Adipocyte (in vitro differentiated cells): ENCODE data around the gene IRAK3.
"Not testable (repeated sequence)": the region's sequence is repeated elsewhere in the genome, so short reads cannot be mapped to it uniquely, and the experiment has no call there.

Source experiments
- DNase-seq: peaks from one replicate; pipeline ENCODE4 v3.0.0-alpha.2; 2015; ENCODE audit warnings: low read depth
- H3K27me3 ChIP-seq: replicated peaks from 2 replicates; pipeline ENCODE4 v1.7.0; 2013; ENCODE audit warnings: mild to moderate bottlenecking, low read length, moderate library complexity; ENCODE audit not compliant: control insufficient read depth, insufficient read depth
- H3K36me3 ChIP-seq: 2 replicates; pipeline ENCODE4 v1.7.0; 2013; ENCODE audit warnings: low read length, mild to moderate bottlenecking, moderate library complexity; ENCODE audit not compliant: control insufficient read depth, insufficient read depth, severe bottlenecking
- H3K4me1 ChIP-seq: 2 replicates; pipeline ENCODE4 v1.7.0; 2013; ENCODE audit warnings: mild to moderate bottlenecking, low read length, moderate library complexity; ENCODE audit not compliant: control insufficient read depth, insufficient read depth
- H3K4me3 ChIP-seq: 2 replicates; pipeline ENCODE4 v1.7.0; 2013; ENCODE audit warnings: mild to moderate bottlenecking, low read length, moderate library complexity
- H3K9ac ChIP-seq: 2 replicates; pipeline ENCODE4 v1.7.0; 2013; ENCODE audit warnings: mild to moderate bottlenecking, low read length, moderate library complexity
- H3K9me3 ChIP-seq: 2 replicates; pipeline ENCODE4 v1.7.0; 2013; ENCODE audit warnings: mild to moderate bottlenecking, low read length, moderate library complexity; ENCODE audit not compliant: control insufficient read depth

IRAK3 gene

GRCh38 chr12:66289485-66289884 is 100.5 kb downstream of the IRAK3 start:
- H3K9me3 ChIP-seq = no peaks in the 10 kb centered on the region
- no peaks in the 10 kb centered on the region for H3K4me1 ChIP-seq
- no peak overlapping the region for H3K4me3 ChIP-seq
- H3K27me3 ChIP-seq = peaks cover 14% of the 10 kb centered on the region
- no peak for DNase-seq
- no peak overlapping the region for H3K9ac ChIP-seq
- H3K36me3 ChIP-seq = no peaks in the 10 kb centered on the region

- DNase-seq = no peak
These were observed 101.7 kb downstream of the IRAK3 start for GRCh38 chr12:66290716-66291200.

GRCh38 chr12:66296176-66296683 is 107.2 kb downstream of the IRAK3 start:
- no peaks in the 10 kb centered on the region for H3K36me3 ChIP-seq
- no peaks in the 10 kb centered on the region for H3K4me1 ChIP-seq
- no peaks in the 10 kb centered on the region for H3K9me3 ChIP-seq
- no peak overlapping the region for H3K4me3 ChIP-seq
- DNase-seq = no peak
- H3K9ac ChIP-seq = no peak overlapping the region
- H3K27me3 ChIP-seq = peaks cover 9% of the 10 kb centered on the region

More at GRCh38 chr12:66290716-66291200, 101.7 kb downstream of the IRAK3 start:
- H3K9me3 ChIP-seq = no peaks in the 10 kb centered on the region
- no peaks in the 10 kb centered on the region for H3K4me1 ChIP-seq
- no peak overlapping the region for H3K9ac ChIP-seq
- H3K4me3 ChIP-seq = no peak overlapping the region
- no peaks in the 10 kb centered on the region for H3K36me3 ChIP-seq
- peaks cover 14% of the 10 kb centered on the region for H3K27me3 ChIP-seq

- no peaks in the 10 kb centered on the region for H3K36me3 ChIP-seq
- H3K9me3 ChIP-seq = no peaks in the 10 kb centered on the region
- peaks cover 3% of the 10 kb centered on the region for H3K4me1 ChIP-seq
- DNase-seq = no peak
- no peak overlapping the region for H3K9ac ChIP-seq
- no peak overlapping the region for H3K4me3 ChIP-seq
- peaks cover 5% of the 10 kb centered on the region for H3K27me3 ChIP-seq
These were observed 108.1 kb downstream of the IRAK3 start for GRCh38 chr12:66297080-66297479.

GRCh38 chr12:66297923-66298322 is 108.9 kb downstream of the IRAK3 start:
- Histone ChIP-seq H3K36me3 (no peaks in the 10 kb centered on the region), H3K4me3 (no peak overlapping the region), H3K4me1 (peaks cover 3% of the 10 kb centered on the region), H3K27me3 (no peaks in the 10 kb centered on the region), H3K9ac (no peak overlapping the region), H3K9me3 (no peaks in the 10 kb centered on the region)
- DNase-seq = no peak

GRCh38 chr12:66301944-66302826 is 113.2 kb downstream of the IRAK3 start, which contains the start of gene HELB:
TSS of gene HELB (plus strand) at chr12:66302493. CDS start at chr12:66302604, 111 bp downstream.
- H3K9me3 ChIP-seq = no peaks in the 10 kb centered on the region
- no peaks in the 10 kb centered on the region for H3K36me3 ChIP-seq
- H3K4me1 ChIP-seq = peaks cover 7% of the 10 kb centered on the region
- peak within 1 kb of the TSS; percentile 88 for H3K4me3 ChIP-seq
- H3K9ac ChIP-seq = peak within 1 kb of the TSS; percentile 82
- no peaks in the 10 kb centered on the region for H3K27me3 ChIP-seq
- DNase-seq = peak; percentile 98

GRCh38 chr12:66302827-66303169 is 113.8 kb downstream of the IRAK3 start:
- H3K9me3 ChIP-seq = no peaks in the 10 kb centered on the region
- peaks cover 7% of the 10 kb centered on the region for H3K4me1 ChIP-seq
- H3K27me3 ChIP-seq = no peaks in the 10 kb centered on the region
- no peak for DNase-seq
- H3K36me3 ChIP-seq = no peaks in the 10 kb centered on the region
- peak overlapping the region; percentile 88 for H3K4me3 ChIP-seq
- H3K9ac ChIP-seq = peak overlapping the region; percentile 82

- not testable (repeated sequence) for H3K9me3 ChIP-seq, H3K9ac ChIP-seq, H3K27me3 ChIP-seq, DNase-seq, H3K36me3 ChIP-seq, H3K4me1 ChIP-seq
- H3K4me3 ChIP-seq = peak overlapping the region; percentile 88
These were observed 114.3 kb downstream of the IRAK3 start for GRCh38 chr12:66303316-66303804.
